Osteoblast (primary cell): ENCODE measurements around the gene MYLK. TPM values are rescaled to one million over a fixed set of nuclear protein-coding genes. Genes with fewer than 3 reads are reported as not detected.

ENCODE experiments used
- DNase-seq: peaks from one replicate; pipeline ENCODE4 v3.0.0; 2011; ENCODE audit warnings: low spot score, mixed read lengths; ENCODE audit not compliant: insufficient read length; ENCODE audit errors: missing footprints
- H2AFZ ChIP-seq: 2 replicates; pipeline ENCODE4 v1.6.0; 2011; ENCODE audit warnings: mild to moderate bottlenecking, low read length
- H3K27ac ChIP-seq: 2 replicates; pipeline ENCODE4 v1.5.1; 2011; ENCODE audit warnings: mild to moderate bottlenecking, low read depth, low read length, moderate library complexity
- H3K27me3 ChIP-seq: 2 replicates; pipeline ENCODE4 v1.6.0; 2012; ENCODE audit warnings: mild to moderate bottlenecking, control low read depth, inconsistent platforms, low read length, moderate library complexity; ENCODE audit not compliant: insufficient read depth
- H3K36me3 ChIP-seq: 2 replicates; pipeline ENCODE4 v1.5.1; 2011; ENCODE audit warnings: mild to moderate bottlenecking, low read length, control low read depth, moderate library complexity; ENCODE audit not compliant: insufficient read depth
- H3K4me1 ChIP-seq: 2 replicates; pipeline ENCODE4 v1.5.1; 2011; ENCODE audit warnings: mild to moderate bottlenecking, low read length, control low read depth, moderate library complexity; ENCODE audit not compliant: insufficient read depth
- H3K4me2 ChIP-seq: 2 replicates; pipeline ENCODE4 v1.6.0; 2011; ENCODE audit warnings: mild to moderate bottlenecking, low read length; ENCODE audit not compliant: insufficient read depth
- H3K4me3 ChIP-seq: fragments of 200-600 bp; sonication (generic); 3 replicates; pipeline ENCODE4 v1.5.1; 2012; ENCODE audit warnings: mild to moderate bottlenecking, low read length, inconsistent platforms; ENCODE audit not compliant: insufficient read depth
- H3K79me2 ChIP-seq: 2 replicates; pipeline ENCODE4 v1.6.0; 2012; ENCODE audit warnings: mild to moderate bottlenecking, low read length, control low read depth, inconsistent platforms; ENCODE audit not compliant: insufficient read depth
- H3K9me3 ChIP-seq: 2 replicates; pipeline ENCODE4 v1.5.1; 2011; ENCODE audit warnings: low read depth, low read length, control low read depth
- H4K20me1 ChIP-seq: 2 replicates; pipeline ENCODE4 v1.6.0; 2012; ENCODE audit warnings: mild to moderate bottlenecking, low read length, control low read depth; ENCODE audit not compliant: insufficient read depth
- total RNA-seq: library from RNA; depleted of rRNA; stranded (reverse); fragments of >200 nt; gene quantifications from 2 replicates; pipeline ENCODE4 v1.2.3, GENCODE V29; 2012
- TF ChIP-seq, protein P1 (sequence below): IDR thresholded peaks from 2 replicates; pipeline ENCODE4 v1.5.1; 2011; ENCODE audit warnings: mild to moderate bottlenecking, low read depth, low read length, moderate library complexity; ENCODE audit errors: extremely low read depth

MYLK gene
- total RNA-seq, 1 donor: 268 TPM

- no peak overlapping the region for H2AFZ ChIP-seq
- peaks cover 31% of the 10 kb centered on the region for H3K4me1 ChIP-seq
- no peak overlapping the region for H3K27ac ChIP-seq
- peaks cover 18% of the 10 kb centered on the region for H3K79me2 ChIP-seq
- peaks cover 76% of the 10 kb centered on the region for H3K36me3 ChIP-seq
- no peak overlapping the region for H3K4me2 ChIP-seq
- no peak overlapping the region for H3K4me3 ChIP-seq
- TF ChIP-seq, protein P1, sequence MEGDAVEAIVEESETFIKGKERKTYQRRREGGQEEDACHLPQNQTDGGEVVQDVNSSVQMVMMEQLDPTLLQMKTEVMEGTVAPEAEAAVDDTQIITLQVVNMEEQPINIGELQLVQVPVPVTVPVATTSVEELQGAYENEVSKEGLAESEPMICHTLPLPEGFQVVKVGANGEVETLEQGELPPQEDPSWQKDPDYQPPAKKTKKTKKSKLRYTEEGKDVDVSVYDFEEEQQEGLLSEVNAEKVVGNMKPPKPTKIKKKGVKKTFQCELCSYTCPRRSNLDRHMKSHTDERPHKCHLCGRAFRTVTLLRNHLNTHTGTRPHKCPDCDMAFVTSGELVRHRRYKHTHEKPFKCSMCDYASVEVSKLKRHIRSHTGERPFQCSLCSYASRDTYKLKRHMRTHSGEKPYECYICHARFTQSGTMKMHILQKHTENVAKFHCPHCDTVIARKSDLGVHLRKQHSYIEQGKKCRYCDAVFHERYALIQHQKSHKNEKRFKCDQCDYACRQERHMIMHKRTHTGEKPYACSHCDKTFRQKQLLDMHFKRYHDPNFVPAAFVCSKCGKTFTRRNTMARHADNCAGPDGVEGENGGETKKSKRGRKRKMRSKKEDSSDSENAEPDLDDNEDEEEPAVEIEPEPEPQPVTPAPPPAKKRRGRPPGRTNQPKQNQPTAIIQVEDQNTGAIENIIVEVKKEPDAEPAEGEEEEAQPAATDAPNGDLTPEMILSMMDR: no peak
- H4K20me1 ChIP-seq: no peaks in the 10 kb centered on the region
- H3K27me3 ChIP-seq: no peaks in the 10 kb centered on the region
- H3K9me3 ChIP-seq: no peaks in the 10 kb centered on the region
- DNase-seq: no peak
Observed at GRCh38 chr3:123696808-123697207, 187.3 kb downstream of the MYLK start.

- no peak overlapping the region for H3K4me2 ChIP-seq
- H3K36me3 ChIP-seq: peaks cover 78% of the 10 kb centered on the region
- H4K20me1 ChIP-seq: no peaks in the 10 kb centered on the region
- H3K27ac ChIP-seq: peak overlapping the region; percentile 60
- peaks cover 18% of the 10 kb centered on the region for H3K79me2 ChIP-seq
- TF ChIP-seq, protein P1: no peak
- no peaks in the 10 kb centered on the region for H3K27me3 ChIP-seq
- H2AFZ ChIP-seq: peak overlapping the region; percentile 22
- no peaks in the 10 kb centered on the region for H3K9me3 ChIP-seq
- no peak for DNase-seq
- no peak overlapping the region for H3K4me3 ChIP-seq
- H3K4me1 ChIP-seq: peaks cover 28% of the 10 kb centered on the region
Observed at GRCh38 chr3:123695731-123696640, 188.1 kb downstream of the MYLK start.

- TF ChIP-seq, protein P1: no peak
- Histone ChIP-seq H3K27me3 (no peaks in the 10 kb centered on the region), H3K4me3 (no peak overlapping the region), H2AFZ (no peak overlapping the region), H3K27ac (peak overlapping the region; percentile 45), H3K4me1 (peaks cover 28% of the 10 kb centered on the region), H3K79me2 (peaks cover 18% of the 10 kb centered on the region), H3K36me3 (peaks cover 79% of the 10 kb centered on the region), H3K9me3 (no peaks in the 10 kb centered on the region), H4K20me1 (no peaks in the 10 kb centered on the region), H3K4me2 (no peak overlapping the region)
- no peak for DNase-seq
Observed at GRCh38 chr3:123695152-123695551, 189.0 kb downstream of the MYLK start.

GRCh38 chr3:123694366-123695087 lies 189.6 kb downstream of the MYLK start:
- Histone ChIP-seq H3K27ac (peak overlapping the region; percentile 45), H3K4me2 (no peak overlapping the region), H3K4me1 (peaks cover 28% of the 10 kb centered on the region), H3K79me2 (peaks cover 18% of the 10 kb centered on the region), H2AFZ (no peak overlapping the region), H3K27me3 (no peaks in the 10 kb centered on the region), H4K20me1 (no peaks in the 10 kb centered on the region), H3K4me3 (no peak overlapping the region), H3K36me3 (peaks cover 78% of the 10 kb centered on the region), H3K9me3 (no peaks in the 10 kb centered on the region)
- no peak for DNase-seq
- TF ChIP-seq, protein P1: no peak
